ENCODE measurements around the gene MAPK6.
A peak's percentile ranks its signal among the peaks of the same experiment; 100 is the strongest.
"Not testable (repeated sequence)": the region's sequence is repeated elsewhere in the genome, so short reads cannot be mapped to it uniquely, and the experiment has no call there.

MAPK6 gene

DNA sequence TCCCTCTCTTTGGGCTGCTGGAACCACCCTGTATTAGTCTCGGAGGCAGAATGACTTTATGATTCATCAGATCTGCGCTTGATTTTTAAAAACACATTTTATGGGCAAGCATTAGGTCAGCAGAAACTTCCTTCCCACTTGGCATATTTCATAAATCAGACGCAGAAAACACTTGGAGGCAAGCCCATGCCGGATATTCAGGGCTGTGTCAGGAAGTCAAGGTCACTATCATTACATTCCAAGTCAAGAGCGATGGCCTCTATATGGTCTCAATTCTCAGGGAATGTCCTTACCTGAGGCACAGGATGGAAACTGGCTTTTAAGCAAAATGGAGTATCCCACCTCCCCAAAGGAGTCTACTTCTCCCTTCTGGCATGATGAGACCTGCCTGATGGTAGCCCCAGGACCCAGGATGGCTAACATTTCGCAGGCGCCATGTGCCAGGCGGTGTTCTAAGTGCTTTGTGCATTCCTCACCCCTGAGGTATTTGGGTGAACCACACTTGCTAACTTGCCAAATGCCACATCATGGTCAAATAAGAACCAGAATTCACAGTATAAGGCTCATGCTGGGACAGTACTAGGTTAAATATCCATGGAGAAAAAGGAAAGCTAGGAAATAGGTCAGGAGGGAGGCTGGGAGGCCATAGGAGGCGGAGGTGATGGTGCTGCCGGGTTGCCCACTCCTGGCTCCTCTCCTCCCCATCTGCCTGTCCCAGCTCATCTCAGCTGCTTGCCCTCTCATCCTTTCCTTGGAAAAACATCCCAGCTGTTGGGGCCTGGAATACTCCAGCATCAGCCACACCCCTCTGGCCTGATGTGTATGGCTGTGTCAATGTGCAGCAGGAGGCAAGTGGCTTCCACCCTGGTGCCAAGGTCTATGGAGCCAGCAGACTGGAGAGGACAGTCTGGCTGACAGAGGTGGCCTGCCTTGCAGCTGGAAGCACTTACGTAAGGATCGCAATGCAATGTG, 74.8 kb downstream of the MAPK6 start:
- DNase-seq (ENCODE audit: low read depth): no peak
- no peak overlapping the region for H3K4me3 ChIP-seq (ENCODE audit: low read depth, low read length)
- TF ChIP-seq, protein P1, sequence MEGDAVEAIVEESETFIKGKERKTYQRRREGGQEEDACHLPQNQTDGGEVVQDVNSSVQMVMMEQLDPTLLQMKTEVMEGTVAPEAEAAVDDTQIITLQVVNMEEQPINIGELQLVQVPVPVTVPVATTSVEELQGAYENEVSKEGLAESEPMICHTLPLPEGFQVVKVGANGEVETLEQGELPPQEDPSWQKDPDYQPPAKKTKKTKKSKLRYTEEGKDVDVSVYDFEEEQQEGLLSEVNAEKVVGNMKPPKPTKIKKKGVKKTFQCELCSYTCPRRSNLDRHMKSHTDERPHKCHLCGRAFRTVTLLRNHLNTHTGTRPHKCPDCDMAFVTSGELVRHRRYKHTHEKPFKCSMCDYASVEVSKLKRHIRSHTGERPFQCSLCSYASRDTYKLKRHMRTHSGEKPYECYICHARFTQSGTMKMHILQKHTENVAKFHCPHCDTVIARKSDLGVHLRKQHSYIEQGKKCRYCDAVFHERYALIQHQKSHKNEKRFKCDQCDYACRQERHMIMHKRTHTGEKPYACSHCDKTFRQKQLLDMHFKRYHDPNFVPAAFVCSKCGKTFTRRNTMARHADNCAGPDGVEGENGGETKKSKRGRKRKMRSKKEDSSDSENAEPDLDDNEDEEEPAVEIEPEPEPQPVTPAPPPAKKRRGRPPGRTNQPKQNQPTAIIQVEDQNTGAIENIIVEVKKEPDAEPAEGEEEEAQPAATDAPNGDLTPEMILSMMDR (IDR thresholded peaks at IDR 0.05; ENCODE audit: insufficient read depth, low read depth, low read length, missing control alignments): no peak

DNA sequence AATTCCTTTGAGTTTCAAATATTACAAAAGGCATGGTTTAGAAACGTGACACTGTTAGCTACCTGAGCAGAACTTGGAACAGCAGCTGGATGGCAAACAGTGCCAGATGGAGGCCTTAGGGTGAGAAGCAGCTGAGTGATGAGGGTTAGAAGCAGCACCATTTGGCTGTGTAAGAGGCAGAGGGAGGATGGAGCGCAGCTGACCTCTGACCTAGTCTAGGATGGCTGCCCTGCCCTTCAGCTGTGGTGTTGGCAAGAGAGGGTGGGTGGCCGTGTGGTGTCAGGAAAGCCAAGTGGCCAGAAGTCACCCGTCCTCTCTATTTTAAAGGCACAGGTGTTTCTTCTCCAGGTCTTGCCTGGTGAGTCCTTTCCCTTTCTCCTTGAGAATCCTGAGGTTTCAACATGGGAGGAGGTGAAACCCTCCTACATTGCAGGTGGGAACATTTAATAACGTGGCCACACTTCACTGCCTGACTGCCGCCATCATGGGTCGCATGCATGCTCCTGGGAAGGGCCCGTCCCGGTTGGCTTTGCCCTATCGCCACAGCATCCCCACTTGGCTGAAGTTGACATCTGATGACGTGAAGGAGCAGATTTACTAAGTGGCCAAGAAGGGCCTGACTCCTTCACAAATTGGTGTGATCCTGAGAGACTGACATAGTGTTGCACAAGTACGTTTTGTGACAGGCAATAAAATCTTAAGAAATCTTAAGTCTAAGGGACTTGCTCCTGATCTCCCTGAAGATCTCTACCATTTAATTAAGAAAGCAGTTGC, 76.0 kb downstream of the MAPK6 start:
- TF ChIP-seq, protein P1 (IDR thresholded peaks at IDR 0.05; ENCODE audit: insufficient read depth, low read depth, low read length, missing control alignments): no peak
- H3K4me3 ChIP-seq (ENCODE audit: low read depth, low read length): no peak overlapping the region
- DNase-seq (ENCODE audit: low read depth): no peak

DNA sequence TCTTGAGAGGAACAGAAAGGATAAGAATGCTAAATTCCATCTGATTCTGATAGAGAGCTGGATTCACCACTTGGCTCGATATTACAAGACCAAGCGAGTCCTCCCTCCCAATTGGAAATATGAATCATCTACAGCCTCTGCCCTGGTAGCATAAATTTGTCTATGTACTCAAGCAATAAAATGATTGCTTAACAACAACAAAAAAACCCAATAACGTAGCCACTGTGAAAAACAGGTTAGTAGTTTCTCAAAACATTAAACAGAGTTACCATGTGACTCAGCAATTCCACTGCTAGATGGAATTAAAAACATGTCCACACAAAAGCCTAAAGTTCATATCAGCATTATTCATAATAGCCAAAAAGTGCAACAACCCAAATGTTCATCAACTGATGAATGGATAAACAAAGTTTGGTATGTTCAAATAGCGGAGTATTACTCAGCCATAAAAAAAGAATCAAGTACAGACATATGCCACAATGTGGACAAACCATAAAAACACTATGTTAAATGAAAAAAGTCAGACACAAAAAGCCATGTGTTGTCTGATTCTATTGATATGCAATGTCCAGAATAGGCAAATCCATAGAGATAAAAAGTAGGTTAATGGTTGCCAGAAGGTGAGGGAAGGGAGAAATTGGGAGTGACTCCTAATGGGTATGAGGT, 76.7 kb downstream of the MAPK6 start:
- no peak overlapping the region for H3K4me3 ChIP-seq (ENCODE audit: low read depth, low read length)
- TF ChIP-seq, protein P1 (IDR thresholded peaks at IDR 0.05; ENCODE audit: insufficient read depth, low read depth, low read length, missing control alignments): no peak
- no peak for DNase-seq (ENCODE audit: low read depth)

- not testable (repeated sequence) for DNase-seq (ENCODE audit: low read depth); H3K4me3 ChIP-seq (ENCODE audit: low read depth, low read length)
Measured at GRCh38 chr15:52096536-52096935, 77.5 kb downstream of the MAPK6 start.

GRCh38 chr15:52097180-52097579, 78.2 kb downstream of the MAPK6 start:
- no peak for DNase-seq (ENCODE audit: low read depth)
- TF ChIP-seq, protein P1 (IDR thresholded peaks at IDR 0.05; ENCODE audit: insufficient read depth, low read depth, low read length, missing control alignments): no peak
- H3K4me3 ChIP-seq (ENCODE audit: low read depth, low read length): no peak overlapping the region

- TF ChIP-seq, protein P1 (IDR thresholded peaks at IDR 0.05; ENCODE audit: insufficient read depth, low read depth, low read length, missing control alignments): no peak
- DNase-seq (ENCODE audit: low read depth): no peak
- peak overlapping the region; percentile 3; the same call in 1 of the 2 replicates for H3K4me3 ChIP-seq (ENCODE audit: low read depth, low read length)
Measured at GRCh38 chr15:52098323-52098722, 79.3 kb downstream of the MAPK6 start.
